HS-27A (cell line): ENCODE results near the gene ADCY9.
"Not testable (repeated sequence)": the region's sequence is repeated elsewhere in the genome, so short reads cannot be mapped to it uniquely, and the experiment has no call there.

Experiments
- DNase-seq: peaks from one replicate; pipeline ENCODE4 v3.0.0-alpha.2; 2012; ENCODE audit warnings: low read depth, missing footprints

Gene ADCY9

GRCh38 chr16:3950343-3951193, 165.7 kb downstream of the ADCY9 start:
- peak; percentile 78 for DNase-seq

- DNase-seq: no peak
Measured at GRCh38 chr16:3949946-3950342, 166.3 kb downstream of the ADCY9 start.

- no peak for DNase-seq
Measured at GRCh38 chr16:3949287-3949686, 167.0 kb downstream of the ADCY9 start.

DNA sequence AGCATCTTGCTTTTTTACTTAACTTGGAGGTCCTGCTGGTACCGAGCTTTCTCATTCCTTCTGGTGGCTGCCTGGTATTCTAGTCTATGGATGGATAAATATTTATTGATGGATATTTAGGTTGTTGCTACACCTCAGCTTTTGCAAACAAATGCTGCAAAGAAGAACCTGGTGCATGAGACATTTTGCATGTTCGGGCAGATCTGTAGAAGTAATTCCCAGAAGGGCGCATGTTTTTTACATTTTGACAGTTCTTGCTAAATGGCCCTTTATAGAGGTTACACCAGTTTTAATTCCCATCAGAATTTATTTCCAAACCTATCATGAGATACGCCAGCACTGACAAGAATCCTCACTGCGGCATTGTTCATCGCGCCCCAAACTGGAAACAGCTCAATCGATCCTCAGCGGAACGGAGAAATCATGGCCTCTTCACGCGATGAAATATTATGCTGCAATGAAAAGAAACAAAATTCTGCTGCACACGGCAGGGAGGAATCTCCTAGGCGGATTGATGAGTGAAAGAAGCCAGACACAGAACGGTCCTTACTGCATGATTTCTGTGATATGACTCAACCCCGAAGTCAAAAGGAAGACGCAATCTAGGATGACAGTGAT, 167.8 kb downstream of the ADCY9 start:
- DNase-seq: no peak

- no peak for DNase-seq
Measured at GRCh38 chr16:3946604-3947180, 169.6 kb downstream of the ADCY9 start.

DNA sequence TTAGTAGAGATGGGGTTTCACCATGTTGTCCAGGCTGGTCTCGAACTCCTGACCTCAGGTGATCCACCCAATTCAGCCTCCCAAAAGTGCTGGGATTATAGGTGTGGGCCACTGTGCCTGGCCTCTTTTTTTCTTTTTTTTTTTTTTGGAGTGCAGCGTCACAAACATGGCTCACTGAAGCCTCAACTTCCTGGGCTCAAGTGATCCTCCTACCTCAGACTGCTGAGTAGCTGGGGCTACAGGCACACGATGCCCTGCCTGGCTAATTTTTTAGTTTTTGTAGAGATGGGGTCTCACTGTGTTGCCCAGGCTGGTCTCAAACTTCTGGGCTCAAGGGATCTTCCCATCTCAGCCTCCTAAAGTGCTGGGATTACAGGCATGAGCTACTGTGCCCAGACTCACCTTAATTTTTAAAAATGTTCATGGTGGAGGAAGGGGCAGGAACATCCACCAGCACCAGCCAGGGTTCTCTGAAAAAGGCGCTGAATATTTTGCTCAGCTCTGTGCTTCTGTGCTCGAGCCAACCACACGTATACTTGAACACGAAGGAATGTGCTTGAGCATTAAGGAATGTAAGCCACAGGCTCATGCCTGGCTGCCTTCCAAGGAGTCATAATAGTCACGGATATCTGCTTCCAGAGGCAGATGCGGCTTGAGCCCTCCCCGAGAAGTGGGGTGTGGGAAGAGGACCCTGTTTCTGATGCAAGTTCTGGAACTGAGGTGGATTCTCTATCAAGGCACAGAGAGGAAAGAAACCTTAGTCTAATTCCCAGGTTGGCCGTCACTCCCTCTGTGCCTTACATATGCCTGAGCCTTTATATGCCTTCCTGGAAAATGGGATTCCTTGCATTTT, 170.3 kb downstream of the ADCY9 start:
- peak; percentile 97 for DNase-seq

DNA sequence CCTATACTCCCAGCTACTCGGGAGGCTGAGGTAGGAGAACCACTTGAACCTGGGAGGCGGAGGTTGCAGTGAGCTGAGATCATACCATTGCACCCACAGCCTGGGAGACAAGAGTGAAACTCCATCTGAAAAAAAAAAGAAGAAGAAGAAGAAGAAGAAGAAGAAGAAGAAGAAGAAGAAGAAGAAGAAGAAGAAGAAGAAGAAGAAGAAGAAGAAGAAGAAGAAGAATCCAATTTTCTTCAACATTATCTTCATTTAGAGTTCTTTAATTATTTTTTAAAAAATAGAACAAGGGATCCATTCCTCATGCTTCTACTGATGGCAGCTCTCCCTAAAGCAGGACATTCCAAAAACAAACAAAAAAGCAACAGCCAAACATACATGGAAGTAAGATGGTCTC, 171.8 kb downstream of the ADCY9 start:
- DNase-seq: not testable (repeated sequence)

- DNase-seq: not testable (repeated sequence)
Measured at GRCh38 chr16:3942146-3942545, 174.1 kb downstream of the ADCY9 start.

- peak; percentile 88 for DNase-seq
Measured at GRCh38 chr16:3938843-3939624, 177.2 kb downstream of the ADCY9 start.

GRCh38 chr16:3938471-3938842, 177.8 kb downstream of the ADCY9 start:
- DNase-seq: no peak

DNA sequence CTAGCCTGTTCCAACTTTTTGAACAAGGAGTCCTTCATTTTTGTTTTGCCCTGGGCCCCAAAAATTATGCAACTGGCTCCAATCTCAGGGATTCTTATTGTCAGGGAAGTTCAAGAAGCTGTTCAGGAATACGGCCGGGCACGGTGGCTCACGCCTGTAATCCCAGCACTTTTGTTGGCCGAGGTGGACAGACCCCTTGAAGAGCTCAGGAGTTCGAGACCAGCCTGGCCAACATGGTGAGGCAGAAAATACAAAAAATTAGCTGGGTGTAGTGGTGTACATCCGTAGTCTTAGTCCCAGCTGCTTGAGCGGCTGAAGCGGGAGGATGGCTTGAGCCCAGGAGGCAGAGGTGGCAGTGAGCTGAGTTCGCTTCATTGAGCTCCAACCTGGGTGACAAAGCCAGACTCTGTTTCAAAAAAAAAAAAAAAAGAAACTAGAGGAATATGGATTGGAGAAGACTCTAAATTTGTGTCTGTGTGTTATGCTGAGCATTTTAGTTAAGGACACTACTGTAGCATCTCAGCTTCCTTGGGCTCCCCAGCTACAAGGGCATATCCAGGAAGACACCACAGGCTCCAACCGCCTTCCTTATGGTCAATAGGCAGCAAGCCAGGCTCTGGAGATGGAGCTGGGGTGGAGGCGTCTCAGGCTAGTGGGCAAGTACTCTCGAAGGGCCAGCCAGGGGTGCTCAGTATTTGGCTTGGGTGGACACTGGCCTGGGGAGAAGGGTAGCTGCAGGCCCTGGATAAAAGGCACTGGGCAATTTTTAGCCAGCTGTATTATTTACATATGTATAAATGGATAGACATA, 179.0 kb downstream of the ADCY9 start:
- DNase-seq: no peak

DNA sequence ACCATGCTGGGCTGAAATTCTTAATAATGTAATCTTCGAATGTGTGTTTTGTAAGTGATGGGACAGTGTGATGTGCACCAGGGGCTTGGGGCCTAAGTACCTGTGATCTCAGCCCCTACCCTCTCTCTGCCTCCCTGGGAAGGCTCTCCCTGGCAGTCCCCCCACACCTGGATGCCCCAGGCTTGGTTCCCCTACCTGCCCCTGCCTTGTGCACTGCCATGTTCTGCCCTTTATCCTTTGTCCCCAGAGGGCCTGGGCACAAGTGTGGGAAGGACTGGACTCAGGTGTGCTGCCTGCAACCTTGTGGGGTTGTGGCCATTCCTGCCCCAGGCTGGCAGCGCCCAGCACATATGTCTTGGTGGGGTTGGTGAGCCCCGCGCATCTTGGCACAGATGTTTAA, 180.3 kb downstream of the ADCY9 start:
- no peak for DNase-seq

DNA sequence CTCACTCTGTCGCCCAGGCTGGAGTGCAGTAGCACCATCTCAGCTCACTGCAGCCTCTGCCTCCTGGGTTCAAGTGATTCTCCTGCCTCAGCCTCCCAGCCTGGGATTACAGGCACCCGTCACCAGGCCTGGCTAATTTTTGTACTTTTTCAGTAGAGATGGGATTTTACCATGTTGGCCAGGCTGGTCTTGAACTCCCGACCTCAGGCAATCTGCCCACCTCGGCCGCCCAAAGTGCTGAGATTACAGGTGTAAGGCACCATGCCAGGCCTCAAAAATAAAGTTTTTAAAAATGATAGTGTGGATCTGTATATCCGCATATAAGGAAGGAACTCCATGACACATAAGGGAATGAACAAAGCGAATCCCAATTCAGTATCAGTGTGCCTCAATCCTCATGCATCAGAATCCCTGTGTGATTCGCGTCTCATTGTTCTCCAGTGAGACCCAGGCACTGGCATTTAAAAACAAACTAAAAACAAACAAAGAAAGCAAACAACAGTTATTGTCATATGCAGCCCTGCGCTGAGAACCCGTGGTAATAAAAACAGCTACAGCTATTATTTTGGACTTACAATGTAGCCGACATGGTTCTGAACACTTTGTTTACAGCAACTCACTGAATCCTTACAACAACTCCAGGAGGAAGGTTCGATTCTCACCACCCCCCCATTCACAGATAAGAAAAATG, 181.6 kb downstream of the ADCY9 start:
- DNase-seq: no peak

DNA sequence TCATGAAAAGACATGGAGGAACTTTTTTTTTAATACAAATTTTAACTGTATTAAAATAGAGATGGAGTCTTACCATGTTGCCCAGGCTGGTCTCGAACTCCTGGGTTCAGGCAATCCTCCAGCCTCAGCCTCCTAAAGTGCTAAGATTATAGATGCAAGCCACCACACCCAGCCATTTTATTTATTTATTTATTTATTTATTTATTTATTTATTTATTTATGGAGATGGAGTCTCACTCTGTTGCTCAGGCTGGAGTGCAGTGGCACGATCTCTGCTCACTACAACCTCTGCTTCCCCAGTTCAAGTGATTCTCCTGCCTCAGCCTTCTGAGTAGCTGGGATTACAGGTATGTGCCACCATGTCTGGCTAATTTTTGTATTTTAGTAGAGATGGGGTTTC, 189.1 kb downstream of the ADCY9 start:
- not testable (repeated sequence) for DNase-seq

DNA sequence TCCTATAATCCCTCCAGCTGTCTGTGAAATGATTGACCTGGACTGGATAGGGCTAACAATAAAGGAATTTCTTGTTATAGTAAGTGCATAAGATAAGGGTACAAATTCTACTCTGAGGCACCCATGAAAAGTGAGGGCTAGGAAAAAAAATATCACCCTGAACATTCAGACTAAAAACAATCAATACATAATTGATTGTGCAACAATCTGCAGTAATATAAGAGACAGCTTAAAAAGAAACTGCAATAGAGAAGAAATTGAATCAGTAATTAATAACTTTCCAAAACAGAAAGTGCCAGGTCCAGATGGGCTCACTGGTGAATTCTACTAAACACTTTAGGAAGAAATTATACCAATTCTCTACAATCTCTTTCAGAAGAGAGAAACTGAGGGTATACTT, 191.5 kb downstream of the ADCY9 start:
- no peak for DNase-seq

GRCh38 chr16:3922241-3922640, 194.0 kb downstream of the ADCY9 start:
- no peak for DNase-seq

DNA sequence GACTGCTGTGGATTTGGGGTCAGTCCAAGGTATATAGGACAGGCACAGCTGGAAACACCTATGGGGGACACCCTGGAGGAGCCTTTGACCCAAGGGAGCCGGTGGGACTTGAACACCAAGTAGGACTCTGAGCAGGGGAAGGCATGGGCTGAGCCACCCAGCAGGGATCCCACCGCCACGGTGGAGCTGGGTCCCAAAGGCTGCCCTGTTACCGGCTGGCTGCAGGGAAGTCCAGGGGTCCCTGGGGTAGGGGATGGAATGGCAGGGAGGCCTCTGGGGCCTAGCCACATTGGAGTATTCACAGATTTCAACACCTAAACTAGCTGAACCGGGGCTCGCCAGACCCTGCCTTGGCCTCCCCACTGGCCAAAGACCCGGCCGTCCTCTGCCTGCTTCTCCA, 196.0 kb downstream of the ADCY9 start:
- no peak for DNase-seq

DNA sequence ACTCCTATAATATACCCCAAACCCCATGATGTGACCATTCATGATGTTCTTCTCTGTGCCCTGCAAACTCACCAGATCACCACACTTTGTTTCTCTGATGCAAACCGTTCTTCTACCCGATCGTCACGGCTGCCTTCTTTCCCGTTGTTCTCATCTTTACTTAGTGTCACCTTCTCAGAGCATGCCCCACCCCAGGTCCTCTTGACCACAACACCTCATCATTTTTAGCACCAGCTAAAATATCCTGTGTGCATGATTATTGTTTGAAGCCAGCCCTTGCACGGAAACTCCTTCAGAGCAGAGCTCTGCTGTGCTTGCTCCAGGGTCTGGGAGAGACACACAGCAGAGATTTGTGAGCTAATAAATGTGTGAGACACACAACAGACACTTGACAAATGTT, 196.8 kb downstream of the ADCY9 start:
- DNase-seq: no peak

GRCh38 chr16:3915426-3916260, 200.6 kb downstream of the ADCY9 start:
- DNase-seq: no peak
